Calu3 (cell line): Measurements from ENCODE around the gene IFITM1. TPM values are rescaled to one million over a fixed set of nuclear protein-coding genes. Genes with fewer than 3 reads are reported as not detected.

Source experiments
- BruUV-seq: library from RNA; stranded (reverse); fragments of 400-500 nt; replicated peaks from 2 replicates; lab custom pipeline; 2021; lab: Mats Ljungman, UMichigan
- CTCF ChIA-PET: fragments of 300-600 bp; sonication (Branson Sonifier 250); formaldehyde crosslinking; loops from one replicate; lab custom pipeline; 2022; ENCODE audit warnings: antibody characterized with exemption; lab: Charles Lee
- DNase-seq: peaks from one replicate; pipeline ENCODE4 v3.0.0; 2022
- H3K27ac Mint-ChIP-seq: one replicate; pipeline ENCODE4 v1.8.0; 2022; ENCODE audit warnings: mixed read lengths; ENCODE audit not compliant: unreplicated experiment
- H3K27me3 Mint-ChIP-seq: one replicate; pipeline ENCODE4 v1.8.0; 2022; ENCODE audit warnings: mixed read lengths; ENCODE audit not compliant: unreplicated experiment
- H3K36me3 Mint-ChIP-seq: one replicate; pipeline ENCODE4 v1.8.0; 2022; ENCODE audit warnings: mild to moderate bottlenecking, moderate library complexity, mixed read lengths; ENCODE audit not compliant: insufficient read depth, unreplicated experiment
- H3K4me1 Mint-ChIP-seq: one replicate; pipeline ENCODE4 v1.8.0; 2022; ENCODE audit warnings: mild to moderate bottlenecking, low read depth, mixed read lengths; ENCODE audit not compliant: unreplicated experiment
- H3K4me3 Mint-ChIP-seq: one replicate; pipeline ENCODE4 v1.8.0; 2022; ENCODE audit warnings: mild to moderate bottlenecking, low read depth, moderate library complexity, mixed read lengths; ENCODE audit not compliant: unreplicated experiment
- H3K9me3 Mint-ChIP-seq: one replicate; pipeline ENCODE4 v1.8.0; 2022; ENCODE audit warnings: low read depth, mixed read lengths; ENCODE audit not compliant: unreplicated experiment
- intact Hi-C: fragments of 100-400 bp; cut with micrococcal nuclease; formaldehyde crosslinking; loops from one replicate; pipeline ENCODE4 v1.10.0; 2022; ENCODE audit not compliant: unreplicated experiment
- total RNA-seq: library from RNA; stranded (reverse); gene quantifications from 2 replicates; pipeline ENCODE4 v1.2.3, GENCODE V29; 2022
- TF ChIP-seq, protein P1 (sequence below): fragments of 200-600 bp; IDR thresholded peaks from one replicate; pipeline ENCODE4 v1.8.0; 2022; ENCODE audit warnings: antibody characterized with exemption; ENCODE audit not compliant: unreplicated experiment

The IFITM1 gene
- total RNA-seq, 1 experiment from 2014 or later, result 45.6 TPM

- CTCF ChIA-PET, result no interaction called here
- no peaks in the 10 kb centered on the region for H3K9me3 Mint-ChIP-seq
- DNase-seq, result no peak
- H3K36me3 Mint-ChIP-seq, result peaks cover 4% of the 10 kb centered on the region
- no TSS peak for BruUV-seq
- H3K4me1 Mint-ChIP-seq, result no peaks in the 10 kb centered on the region
- peaks cover 50% of the 10 kb centered on the region for H3K27me3 Mint-ChIP-seq
- intact Hi-C loops, result no loop called here
- no peak overlapping the region for H3K4me3 Mint-ChIP-seq
- TF ChIP-seq, protein P1, sequence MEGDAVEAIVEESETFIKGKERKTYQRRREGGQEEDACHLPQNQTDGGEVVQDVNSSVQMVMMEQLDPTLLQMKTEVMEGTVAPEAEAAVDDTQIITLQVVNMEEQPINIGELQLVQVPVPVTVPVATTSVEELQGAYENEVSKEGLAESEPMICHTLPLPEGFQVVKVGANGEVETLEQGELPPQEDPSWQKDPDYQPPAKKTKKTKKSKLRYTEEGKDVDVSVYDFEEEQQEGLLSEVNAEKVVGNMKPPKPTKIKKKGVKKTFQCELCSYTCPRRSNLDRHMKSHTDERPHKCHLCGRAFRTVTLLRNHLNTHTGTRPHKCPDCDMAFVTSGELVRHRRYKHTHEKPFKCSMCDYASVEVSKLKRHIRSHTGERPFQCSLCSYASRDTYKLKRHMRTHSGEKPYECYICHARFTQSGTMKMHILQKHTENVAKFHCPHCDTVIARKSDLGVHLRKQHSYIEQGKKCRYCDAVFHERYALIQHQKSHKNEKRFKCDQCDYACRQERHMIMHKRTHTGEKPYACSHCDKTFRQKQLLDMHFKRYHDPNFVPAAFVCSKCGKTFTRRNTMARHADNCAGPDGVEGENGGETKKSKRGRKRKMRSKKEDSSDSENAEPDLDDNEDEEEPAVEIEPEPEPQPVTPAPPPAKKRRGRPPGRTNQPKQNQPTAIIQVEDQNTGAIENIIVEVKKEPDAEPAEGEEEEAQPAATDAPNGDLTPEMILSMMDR, result no peak
- H3K27ac Mint-ChIP-seq, result no peak overlapping the region
These were observed 22.9 kb downstream of the IFITM1 start for GRCh38 chr11:336659-337198.

DNA sequence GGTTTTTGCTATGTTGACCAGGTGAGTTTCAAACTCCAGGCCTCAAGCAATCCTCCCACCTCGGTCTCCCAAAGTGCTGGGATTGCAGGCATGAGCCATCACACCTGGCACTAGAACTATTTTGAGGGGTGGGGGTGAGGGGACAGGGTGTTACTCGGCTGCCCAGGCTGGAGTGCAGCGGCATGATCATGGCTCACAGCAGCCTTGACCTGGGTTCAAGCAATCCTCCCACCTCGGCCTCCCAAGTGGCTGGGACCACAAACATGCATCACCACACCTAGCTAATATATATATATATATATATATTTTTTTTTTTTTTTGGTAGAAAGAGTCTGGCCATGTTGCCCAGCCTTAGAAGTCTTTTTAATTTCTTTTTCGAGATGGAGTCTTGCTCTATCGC lies 23.9 kb downstream of the IFITM1 start:
- peaks cover 55% of the 10 kb centered on the region for H3K27me3 Mint-ChIP-seq
- H3K9me3 Mint-ChIP-seq, result no peaks in the 10 kb centered on the region
- no peak overlapping the region for H3K27ac Mint-ChIP-seq
- DNase-seq, result no peak
- no TSS peak for BruUV-seq
- H3K4me3 Mint-ChIP-seq, result no peak overlapping the region
- H3K36me3 Mint-ChIP-seq, result peaks cover 5% of the 10 kb centered on the region
- CTCF ChIA-PET, result interaction anchor here (0.6 kb wide), 1 partner anchor 10 kb away, joined by 3 read pairs; no protein-coding TSS in a partner anchor
- intact Hi-C loops, result no loop called here
- TF ChIP-seq, protein P1, result no peak
- H3K4me1 Mint-ChIP-seq, result no peaks in the 10 kb centered on the region

- H3K27ac Mint-ChIP-seq, result no peak overlapping the region
- H3K27me3 Mint-ChIP-seq, result peaks cover 49% of the 10 kb centered on the region
- peaks cover 5% of the 10 kb centered on the region for H3K36me3 Mint-ChIP-seq
- H3K9me3 Mint-ChIP-seq, result no peaks in the 10 kb centered on the region
- no peaks in the 10 kb centered on the region for H3K4me1 Mint-ChIP-seq
- CTCF ChIA-PET, result no interaction called here
- BruUV-seq, result no TSS peak
- H3K4me3 Mint-ChIP-seq, result no peak overlapping the region
- intact Hi-C loops, result no loop called here
- no peak for DNase-seq
- TF ChIP-seq, protein P1, result no peak
These were observed 26.1 kb downstream of the IFITM1 start for GRCh38 chr11:339963-340362.

DNA sequence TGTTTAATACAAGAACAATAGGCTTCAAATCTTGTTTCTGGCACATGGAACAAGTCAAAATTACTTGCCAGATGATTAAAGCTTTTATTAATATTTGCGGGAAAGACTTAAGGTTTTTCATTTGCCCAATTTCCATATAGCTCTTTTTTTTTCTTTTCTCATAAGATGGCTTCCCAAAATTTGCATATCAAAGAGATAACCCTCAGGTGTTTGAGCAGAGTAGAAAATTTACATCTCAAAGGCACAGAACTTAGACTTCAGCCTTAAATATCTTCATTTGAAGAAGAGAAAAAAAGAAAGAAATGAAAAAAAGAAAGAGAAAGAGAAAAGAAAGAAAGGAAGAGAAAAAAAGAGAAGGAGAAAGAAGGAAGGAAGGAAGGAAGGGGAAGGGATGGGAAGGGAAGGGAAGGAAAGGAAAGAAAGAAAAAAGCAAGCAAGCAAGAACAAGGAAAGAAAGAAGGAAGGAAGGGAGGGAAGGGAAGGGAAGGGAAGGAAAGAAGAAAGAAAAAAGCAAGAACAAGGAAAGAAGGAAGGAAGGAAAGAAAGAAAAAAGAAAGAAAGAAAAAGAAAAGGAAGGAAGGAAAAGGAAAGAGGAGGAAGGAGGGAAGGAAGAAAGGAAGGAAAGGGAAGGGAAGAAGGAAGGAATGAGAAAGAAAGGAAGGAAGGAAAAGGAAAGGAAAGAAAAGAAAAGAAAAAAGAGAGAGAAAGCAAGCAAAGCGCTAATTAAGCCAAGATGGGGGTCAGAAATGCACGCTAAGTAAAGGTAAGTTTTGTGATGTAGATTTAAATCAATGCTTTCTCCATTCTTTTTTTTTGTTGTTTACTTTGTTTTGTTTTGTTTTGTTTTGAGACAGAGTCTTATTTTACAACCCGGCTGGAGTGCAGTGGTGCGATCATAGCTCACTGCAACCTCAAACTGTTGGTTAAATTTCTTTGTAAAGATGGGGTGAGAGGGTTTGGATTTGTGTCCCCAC lies 27.0 kb downstream of the IFITM1 start:
- intact Hi-C loops, result no loop called here
- CTCF ChIA-PET, result no interaction called here
- H3K27me3 Mint-ChIP-seq, result peaks cover 49% of the 10 kb centered on the region
- no peak overlapping the region for H3K27ac Mint-ChIP-seq
- no peak overlapping the region for H3K4me3 Mint-ChIP-seq
- H3K36me3 Mint-ChIP-seq, result peaks cover 5% of the 10 kb centered on the region
- TF ChIP-seq, protein P1, result no peak
- DNase-seq, result no peak
- no peaks in the 10 kb centered on the region for H3K4me1 Mint-ChIP-seq
- H3K9me3 Mint-ChIP-seq, result no peaks in the 10 kb centered on the region
- no TSS peak for BruUV-seq
